ENCODE data around the gene RASA2. TPM values are rescaled to one million over a fixed set of nuclear protein-coding genes. Genes with fewer than 3 reads are reported as not detected.

RASA2 gene
- total RNA-seq, 2 donors from 2014 or later = 15.4 to 23.1 TPM

DNA sequence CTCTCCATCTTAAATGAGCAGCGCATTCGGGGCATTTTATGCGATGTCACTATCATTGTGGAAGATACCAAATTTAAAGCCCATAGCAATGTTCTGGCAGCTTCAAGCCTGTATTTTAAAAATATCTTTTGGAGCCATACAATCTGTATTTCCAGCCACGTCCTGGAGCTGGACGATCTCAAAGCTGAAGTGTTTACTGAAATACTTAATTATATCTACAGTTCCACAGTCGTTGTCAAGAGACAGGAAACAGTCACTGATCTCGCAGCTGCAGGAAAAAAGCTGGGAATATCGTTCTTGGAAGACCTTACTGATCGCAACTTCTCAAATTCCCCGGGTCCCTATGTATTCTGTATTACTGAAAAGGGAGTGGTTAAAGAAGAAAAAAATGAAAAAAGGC lies 44.4 kb upstream of the RASA2 start:
- Histone ChIP-seq H3K9me3 (no peaks in the 10 kb centered on the region), H3K27ac (peak overlapping the region; percentile 76 to 85), H3K36me3 (peaks cover 34% of the 10 kb centered on the region), H3K4me1 (ENCODE audit: control insufficient read depth in 1 of 2, low read depth in 2 of 2) (peaks cover 31 to 42% of the 10 kb centered on the region in 2 donors), H3K4me3 (peak overlapping the region; percentile 46), H3K27me3 (replicated peaks; ENCODE audit: insufficient read depth) (no peaks in the 10 kb centered on the region)
- TF ChIP-seq, protein P1, sequence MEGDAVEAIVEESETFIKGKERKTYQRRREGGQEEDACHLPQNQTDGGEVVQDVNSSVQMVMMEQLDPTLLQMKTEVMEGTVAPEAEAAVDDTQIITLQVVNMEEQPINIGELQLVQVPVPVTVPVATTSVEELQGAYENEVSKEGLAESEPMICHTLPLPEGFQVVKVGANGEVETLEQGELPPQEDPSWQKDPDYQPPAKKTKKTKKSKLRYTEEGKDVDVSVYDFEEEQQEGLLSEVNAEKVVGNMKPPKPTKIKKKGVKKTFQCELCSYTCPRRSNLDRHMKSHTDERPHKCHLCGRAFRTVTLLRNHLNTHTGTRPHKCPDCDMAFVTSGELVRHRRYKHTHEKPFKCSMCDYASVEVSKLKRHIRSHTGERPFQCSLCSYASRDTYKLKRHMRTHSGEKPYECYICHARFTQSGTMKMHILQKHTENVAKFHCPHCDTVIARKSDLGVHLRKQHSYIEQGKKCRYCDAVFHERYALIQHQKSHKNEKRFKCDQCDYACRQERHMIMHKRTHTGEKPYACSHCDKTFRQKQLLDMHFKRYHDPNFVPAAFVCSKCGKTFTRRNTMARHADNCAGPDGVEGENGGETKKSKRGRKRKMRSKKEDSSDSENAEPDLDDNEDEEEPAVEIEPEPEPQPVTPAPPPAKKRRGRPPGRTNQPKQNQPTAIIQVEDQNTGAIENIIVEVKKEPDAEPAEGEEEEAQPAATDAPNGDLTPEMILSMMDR (IDR thresholded peaks at IDR 0.05) = no peak
- DNase-seq (ENCODE audit: low spot score) (no peak), ATAC-seq (ENCODE audit: insufficient number of reproducible peaks, low FRiP score, low read depth) (no peak)

DNA sequence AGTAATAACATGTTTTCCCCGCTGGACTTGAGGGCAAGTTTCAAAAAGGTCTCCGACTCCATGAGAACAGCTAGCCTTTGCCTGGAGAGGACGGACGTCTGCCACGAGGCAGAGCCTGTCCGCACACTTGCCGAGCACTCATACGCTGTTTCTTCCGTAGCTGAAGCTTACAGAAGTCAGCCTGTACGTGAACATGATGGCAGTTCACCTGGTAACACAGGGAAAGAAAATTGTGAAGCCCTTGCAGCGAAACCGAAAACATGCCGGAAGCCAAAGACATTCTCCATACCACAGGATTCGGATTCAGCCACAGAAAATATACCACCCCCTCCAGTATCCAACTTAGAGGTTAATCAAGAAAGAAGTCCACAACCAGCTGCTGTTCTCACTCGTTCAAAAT lies 43.9 kb upstream of the RASA2 start:
- Histone ChIP-seq H3K4me3 (peak overlapping the region; percentile 46), H3K27me3 (replicated peaks; ENCODE audit: insufficient read depth) (no peaks in the 10 kb centered on the region), H3K27ac (peak overlapping the region; percentile 76 to 85), H3K9me3 (no peaks in the 10 kb centered on the region), H3K36me3 (peaks cover 34% of the 10 kb centered on the region), H3K4me1 (ENCODE audit: control insufficient read depth in 1 of 2, low read depth in 2 of 2) (peaks cover 31 to 42% of the 10 kb centered on the region in 2 donors)
- DNase-seq (ENCODE audit: low spot score) = no peak
- ATAC-seq (ENCODE audit: insufficient number of reproducible peaks, low FRiP score, low read depth) = no peak
- TF ChIP-seq, protein P1 (IDR thresholded peaks at IDR 0.05) = no peak

DNA sequence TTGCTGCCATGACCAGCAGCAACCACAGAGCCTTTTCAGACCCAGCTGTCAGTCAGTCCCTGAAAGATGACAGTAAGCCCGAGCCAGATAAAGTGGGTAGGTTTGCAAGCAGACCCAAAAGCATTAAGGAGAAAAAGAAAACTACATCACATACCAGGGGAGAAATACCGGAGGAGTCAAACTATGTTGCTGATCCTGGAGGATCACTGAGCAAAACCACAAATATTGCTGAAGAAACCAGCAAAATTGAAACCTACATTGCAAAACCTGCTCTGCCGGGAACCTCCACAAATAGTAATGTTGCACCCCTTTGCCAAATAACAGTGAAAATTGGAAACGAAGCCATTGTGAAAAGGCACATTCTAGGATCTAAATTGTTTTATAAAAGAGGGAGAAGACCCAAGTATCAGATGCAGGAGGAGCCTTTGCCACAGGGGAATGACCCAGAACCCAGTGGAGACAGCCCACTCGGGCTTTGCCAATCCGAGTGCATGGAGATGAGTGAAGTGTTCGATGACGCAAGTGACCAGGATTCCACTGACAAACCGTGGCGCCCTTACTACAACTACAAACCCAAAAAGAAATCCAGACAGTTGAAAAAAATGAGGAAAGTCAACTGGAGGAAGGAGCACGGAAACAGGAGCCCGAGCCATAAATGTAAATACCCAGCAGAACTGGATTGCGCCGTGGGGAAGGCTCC lies 42.1 kb upstream of the RASA2 start:
- Histone ChIP-seq H3K4me3 (no peak overlapping the region), H3K36me3 (peaks cover 30% of the 10 kb centered on the region), H3K9me3 (no peaks in the 10 kb centered on the region), H3K4me1 (ENCODE audit: control insufficient read depth in 1 of 2, low read depth in 2 of 2) (peaks cover 33 to 54% of the 10 kb centered on the region in 2 donors), H3K27me3 (replicated peaks; ENCODE audit: insufficient read depth) (no peaks in the 10 kb centered on the region), H3K27ac (no peak overlapping the region)
- DNase-seq (ENCODE audit: low spot score) = no peak
- ATAC-seq (ENCODE audit: insufficient number of reproducible peaks, low FRiP score, low read depth) = no peak
- TF ChIP-seq, protein P1 (IDR thresholded peaks at IDR 0.05) = no peak

DNA sequence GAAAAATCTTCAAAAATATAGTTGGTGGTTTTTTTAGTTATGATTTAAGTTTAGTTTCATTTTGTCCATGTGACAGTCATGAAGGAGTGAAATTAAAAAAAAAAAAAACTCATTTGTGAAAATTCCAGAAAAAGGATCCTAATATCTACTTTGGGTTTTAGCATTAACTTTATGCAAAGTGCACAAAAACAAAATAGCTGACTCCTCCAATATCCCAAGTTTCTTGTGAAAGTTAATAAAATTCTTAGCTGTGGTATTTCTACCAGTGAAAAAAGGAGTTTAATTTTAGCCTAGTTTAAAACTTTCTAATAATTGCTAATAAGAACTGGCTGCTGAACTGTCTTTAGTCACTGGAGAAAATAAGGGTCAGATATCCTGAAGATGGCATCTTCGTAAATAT lies 40.8 kb upstream of the RASA2 start:
- peaks cover 30% of the 10 kb centered on the region for H3K36me3 ChIP-seq
- peaks cover 34 to 53% of the 10 kb centered on the region in 2 donors for H3K4me1 ChIP-seq (ENCODE audit: control insufficient read depth in 1 of 2, low read depth in 2 of 2)
- DNase-seq (ENCODE audit: low spot score) (no peak), ATAC-seq (ENCODE audit: insufficient number of reproducible peaks, low FRiP score, low read depth) (no peak)
- TF ChIP-seq, protein P1 (IDR thresholded peaks at IDR 0.05) = no peak
- H3K9me3 ChIP-seq = no peaks in the 10 kb centered on the region
- no peak overlapping the region for H3K4me3 ChIP-seq
- H3K27me3 ChIP-seq (replicated peaks; ENCODE audit: insufficient read depth) = no peaks in the 10 kb centered on the region
- H3K27ac ChIP-seq = no peak overlapping the region

DNA sequence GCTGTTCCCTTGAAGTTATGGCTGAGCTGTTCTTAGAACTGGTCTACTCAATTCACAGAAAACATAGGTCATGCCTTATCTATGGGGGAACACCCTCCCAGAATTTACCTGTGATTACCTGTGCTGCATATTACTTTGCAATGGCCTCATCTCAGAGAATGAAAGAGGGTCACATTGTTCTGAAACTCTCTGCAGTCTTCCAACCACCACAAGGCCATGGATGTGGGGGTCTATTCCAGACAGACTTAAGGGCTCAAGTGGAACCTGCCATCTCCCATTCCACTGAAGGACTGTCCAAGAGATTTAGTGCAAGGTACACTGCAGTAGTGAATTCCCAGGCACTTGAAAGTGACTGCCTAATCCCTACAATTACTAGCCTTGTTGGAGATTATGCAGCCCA lies 40.1 kb upstream of the RASA2 start:
- Histone ChIP-seq H3K27ac (no peak overlapping the region), H3K4me3 (no peak overlapping the region), H3K4me1 (ENCODE audit: control insufficient read depth in 1 of 2, low read depth in 2 of 2) (peaks cover 28 to 48% of the 10 kb centered on the region in 2 donors), H3K9me3 (no peaks in the 10 kb centered on the region), H3K27me3 (replicated peaks; ENCODE audit: insufficient read depth) (no peaks in the 10 kb centered on the region), H3K36me3 (peaks cover 30% of the 10 kb centered on the region)
- ATAC-seq (ENCODE audit: insufficient number of reproducible peaks, low FRiP score, low read depth) (no peak), DNase-seq (ENCODE audit: low spot score) (no peak)
- TF ChIP-seq, protein P1 (IDR thresholded peaks at IDR 0.05) = no peak
